Smooth muscle cell of the brain vasculature (primary cell): ENCODE data around the gene RAPH1.

ENCODE experiments used
- DNase-seq: peaks from one replicate; pipeline ENCODE4 v3.0.0-alpha.2; 2012; ENCODE audit warnings: low read depth, low spot score

Gene RAPH1

DNA sequence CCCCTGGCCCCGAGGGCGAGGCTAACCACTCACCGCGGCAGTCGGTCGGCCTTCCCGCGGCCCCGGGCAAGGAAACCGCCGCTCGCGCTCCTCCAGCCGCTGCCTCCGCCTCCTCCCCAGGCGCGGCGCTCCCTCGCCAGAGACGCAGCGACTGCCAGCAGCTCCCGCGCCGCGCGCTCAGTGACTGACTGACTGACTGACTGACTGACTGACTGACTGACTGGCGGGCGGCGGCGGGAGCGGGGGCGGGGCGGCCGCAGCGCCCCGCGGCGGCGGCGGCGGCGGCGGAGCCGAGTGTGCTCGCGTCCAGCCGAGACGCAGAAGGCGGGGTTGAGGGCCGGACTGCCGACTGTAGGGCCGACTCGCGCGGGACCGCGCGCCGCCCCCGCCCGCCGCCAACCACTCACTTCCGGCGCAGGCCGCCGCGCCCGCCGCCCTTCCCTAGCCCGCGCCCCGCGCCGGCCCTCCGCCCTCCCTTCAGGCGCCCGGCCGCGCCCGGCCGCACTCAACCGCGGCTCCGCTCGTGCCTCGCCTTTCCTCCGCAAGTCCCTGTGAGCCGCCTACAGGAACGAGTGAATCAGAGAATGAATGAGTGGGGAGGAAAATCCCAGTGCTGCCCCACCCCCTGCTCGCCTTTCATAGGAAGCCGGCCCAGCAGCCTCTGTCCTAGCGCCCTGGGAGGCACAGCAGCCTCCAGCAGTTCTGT is at the start of gene RAPH1:
RAPH1 (minus strand) TSS at position 224 of the 706 bp plus-strand sequence. CDS start 39,948 bp downstream, outside the sequence.
- DNase-seq: peak; percentile 57

- no peak for DNase-seq
Measured at GRCh38 chr2:203584784-203585183, 49.7 kb upstream of the RAPH1 start.

DNA sequence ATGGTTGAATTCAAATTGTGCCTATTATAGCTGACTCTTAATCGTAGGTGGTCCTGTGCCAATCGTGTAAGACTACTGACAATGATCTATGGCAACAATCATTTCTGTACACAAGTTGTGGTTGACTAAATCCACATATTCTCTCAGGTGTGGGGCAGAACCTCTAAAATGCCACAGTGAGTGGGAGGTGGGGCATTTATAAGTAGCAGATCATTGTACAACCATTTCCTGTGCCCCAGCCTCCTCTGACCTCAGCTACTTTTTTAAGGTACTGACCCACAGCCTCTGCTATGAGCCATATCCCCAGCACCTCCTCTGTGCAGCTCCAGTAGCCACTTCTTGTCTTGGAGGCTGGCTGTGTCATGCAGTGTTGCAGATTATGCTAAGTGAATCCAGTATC is 48.6 kb upstream of the RAPH1 start:
- DNase-seq: no peak

- DNase-seq: no peak
Measured at GRCh38 chr2:203583084-203583695, 48.1 kb upstream of the RAPH1 start.

DNA sequence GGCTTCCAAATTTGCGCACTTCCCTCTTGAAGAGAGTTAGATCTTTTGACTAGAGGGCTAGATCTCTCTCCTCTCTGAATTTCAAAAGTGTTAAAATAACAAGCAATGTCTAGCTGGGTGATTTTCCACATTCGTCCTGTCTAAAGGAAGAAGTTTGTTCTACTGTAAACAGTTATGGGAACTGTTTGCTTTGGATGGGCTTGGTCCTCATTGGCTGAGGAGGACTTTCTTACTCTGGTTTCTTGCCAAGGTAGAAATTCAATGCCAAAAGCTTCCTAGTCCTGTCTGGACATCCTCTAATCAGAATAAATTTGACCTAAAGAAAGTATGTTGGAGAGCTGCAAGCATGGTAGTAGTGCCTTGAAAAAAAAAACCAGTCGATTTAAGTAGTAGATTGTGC is 47.4 kb upstream of the RAPH1 start:
- DNase-seq: peak; percentile 15

DNA sequence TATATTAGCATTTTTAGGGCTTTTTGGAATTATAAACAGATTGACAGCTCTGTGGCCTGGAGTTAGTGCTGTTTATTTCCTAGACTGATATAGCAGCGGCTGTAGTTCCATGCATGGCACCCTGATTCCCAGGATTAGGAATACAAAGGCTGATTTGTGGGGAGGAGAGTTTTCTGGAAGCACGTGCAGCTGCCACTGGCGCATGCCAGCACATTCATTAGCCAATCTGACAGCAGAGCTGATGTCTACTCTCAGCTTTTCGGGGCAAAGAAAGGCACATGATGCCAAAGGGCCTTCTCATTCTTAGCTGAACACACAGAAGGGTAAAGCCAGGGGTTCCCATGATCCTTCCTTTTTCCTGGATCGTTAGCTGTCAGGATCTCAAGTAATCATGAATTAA is 45.7 kb upstream of the RAPH1 start:
- DNase-seq: no peak

DNA sequence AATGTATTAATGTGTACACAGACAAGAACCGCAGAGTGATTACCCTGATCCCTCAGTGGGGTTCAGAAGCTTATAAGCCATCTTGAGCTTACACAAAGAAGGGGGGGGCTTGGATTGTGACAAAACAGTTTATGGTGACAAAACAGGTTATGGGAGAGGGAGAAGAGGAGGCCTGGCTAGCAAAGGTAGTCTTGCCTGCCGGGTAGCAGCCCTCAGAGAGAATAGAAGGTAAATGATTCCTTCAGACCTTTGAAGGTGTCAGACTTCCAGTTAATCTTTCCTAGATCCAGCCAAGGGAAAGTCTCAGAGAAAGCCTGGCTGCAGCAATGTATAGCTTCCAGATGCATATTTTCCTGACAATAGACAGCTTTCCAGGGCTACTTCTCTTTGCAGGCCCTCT is 44.6 kb upstream of the RAPH1 start:
- DNase-seq: no peak

GRCh38 chr2:203578759-203579643 is 43.9 kb upstream of the RAPH1 start:
- no peak for DNase-seq

DNA sequence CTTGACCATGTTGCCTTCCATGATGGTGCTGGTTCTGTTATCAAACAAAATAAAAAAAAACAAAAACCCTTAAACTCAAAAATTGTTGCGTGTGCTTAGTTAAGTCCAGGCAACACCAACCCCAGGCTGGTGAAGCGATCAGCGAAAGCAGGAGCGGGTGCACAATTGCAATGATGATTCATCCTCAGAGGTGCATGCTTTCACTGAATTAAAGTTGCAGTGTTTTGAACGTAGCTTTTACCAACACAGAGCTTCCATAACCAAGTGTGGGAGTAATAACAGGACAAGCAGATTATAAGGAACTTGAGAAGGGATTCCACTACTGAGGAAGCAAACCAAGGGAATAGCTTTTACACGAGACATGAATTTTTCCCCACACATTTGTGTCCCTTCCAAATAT is 39.7 kb upstream of the RAPH1 start:
- no peak for DNase-seq

DNA sequence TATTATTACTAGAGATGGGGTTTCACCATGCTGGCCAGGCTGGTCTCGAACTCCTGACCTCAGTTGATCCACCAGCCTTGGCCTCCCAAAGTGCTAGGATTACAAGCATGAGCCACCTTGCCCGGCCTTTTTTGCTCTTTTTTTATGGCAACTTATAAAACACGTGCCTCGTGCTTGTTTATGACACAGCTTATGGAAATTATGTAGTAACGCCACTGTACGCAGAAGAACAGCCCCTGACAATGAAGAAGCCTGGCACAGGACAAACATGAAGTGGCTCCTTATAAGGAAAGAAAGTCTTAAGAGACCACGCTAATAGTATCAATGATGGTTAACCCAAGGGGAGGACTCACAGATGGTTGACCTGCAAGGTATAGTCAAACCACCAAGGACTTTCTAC is 37.2 kb upstream of the RAPH1 start:
- no peak for DNase-seq

DNA sequence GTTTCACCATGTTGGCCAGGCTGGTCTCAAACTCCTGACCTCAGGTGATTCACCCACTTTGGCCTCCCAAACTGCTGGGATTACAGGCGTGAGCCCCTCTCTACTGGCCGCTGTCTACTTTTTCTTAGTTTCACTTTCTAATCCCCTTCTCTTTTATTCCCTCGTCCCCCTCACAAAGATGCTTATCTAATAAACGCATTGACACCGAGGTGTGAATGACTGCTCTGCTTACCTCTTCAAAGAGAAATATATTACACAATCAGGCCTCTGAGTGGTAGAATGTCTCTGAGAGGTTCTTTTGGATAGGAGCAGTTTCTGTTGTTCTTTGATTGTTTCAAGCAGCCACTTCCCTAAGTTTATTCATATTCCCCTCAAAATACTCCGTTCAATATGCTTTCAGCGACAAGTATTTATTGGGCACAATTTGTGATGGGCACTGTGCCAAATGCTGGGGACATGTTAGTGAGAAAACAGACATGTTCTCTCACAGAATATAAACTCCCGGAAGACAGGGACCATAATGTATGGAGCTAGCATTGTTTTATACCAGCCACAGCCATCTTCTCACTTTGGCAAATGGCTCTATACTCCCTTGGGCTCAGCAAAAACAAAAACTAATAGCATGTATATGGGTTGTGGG is 34.7 kb upstream of the RAPH1 start:
- no peak for DNase-seq

GRCh38 chr2:203567691-203568090 is 32.6 kb upstream of the RAPH1 start:
- DNase-seq: no peak

- no peak for DNase-seq
Measured at GRCh38 chr2:203566161-203566560, 31.1 kb upstream of the RAPH1 start.

- no peak for DNase-seq
Measured at GRCh38 chr2:203565076-203565475, 30.0 kb upstream of the RAPH1 start.

DNA sequence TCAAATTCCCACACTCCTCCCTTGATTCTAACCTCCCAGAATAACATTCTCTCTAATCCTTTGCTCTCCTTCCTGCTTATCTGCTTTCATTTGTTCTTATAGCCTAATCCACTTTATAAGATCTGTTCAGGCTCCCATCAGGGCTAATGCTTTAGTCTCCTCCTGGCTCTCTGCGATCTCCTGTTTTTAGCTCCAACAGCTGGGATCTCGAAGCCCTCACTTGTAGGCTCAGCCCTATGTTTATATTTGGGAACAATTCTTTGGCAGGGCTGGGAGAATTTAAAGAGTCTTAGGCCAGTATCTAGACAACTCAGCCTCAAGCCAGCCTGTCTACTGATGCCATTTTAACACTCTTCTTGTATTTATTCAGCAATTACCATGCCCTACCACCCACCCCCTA is 27.2 kb upstream of the RAPH1 start:
- no peak for DNase-seq

DNA sequence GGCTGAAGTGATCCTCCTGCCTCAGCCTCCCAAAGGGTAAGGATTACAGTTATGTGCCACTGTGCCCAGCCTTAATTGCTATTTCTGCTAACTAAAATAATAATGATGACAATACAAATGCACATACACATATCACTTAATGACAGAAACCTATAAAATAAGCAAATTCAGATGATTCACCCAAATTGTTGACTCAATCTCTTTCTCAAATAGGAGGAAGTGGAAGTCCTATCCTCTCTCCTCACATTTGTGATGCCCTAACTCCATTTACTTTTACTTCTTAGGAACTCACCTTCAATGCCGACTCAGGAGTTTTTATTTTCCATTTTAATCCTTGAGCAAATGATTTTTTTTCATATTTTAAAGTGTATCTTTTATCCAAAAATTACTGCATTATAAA is 24.5 kb upstream of the RAPH1 start:
- no peak for DNase-seq

DNA sequence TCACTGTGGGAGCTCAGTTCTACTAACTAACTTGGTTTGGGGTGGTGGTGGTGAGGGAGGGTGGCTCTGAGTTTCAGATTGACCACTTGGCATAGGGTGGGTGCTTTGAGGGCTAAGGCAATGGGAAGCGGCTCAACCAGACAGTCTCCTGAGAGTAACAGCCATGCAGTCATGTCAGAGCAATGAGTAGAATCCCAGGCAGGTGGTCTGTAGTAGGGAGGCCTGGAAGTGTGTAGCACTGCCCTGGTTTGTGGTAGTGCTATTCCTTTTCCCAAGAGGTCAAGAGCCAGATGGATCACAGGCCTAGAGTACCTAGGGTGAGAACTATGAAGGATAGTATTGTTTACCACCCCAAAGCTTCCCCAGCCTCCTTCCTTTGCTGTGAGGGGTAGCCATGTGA is 18.7 kb upstream of the RAPH1 start:
- DNase-seq: no peak

DNA sequence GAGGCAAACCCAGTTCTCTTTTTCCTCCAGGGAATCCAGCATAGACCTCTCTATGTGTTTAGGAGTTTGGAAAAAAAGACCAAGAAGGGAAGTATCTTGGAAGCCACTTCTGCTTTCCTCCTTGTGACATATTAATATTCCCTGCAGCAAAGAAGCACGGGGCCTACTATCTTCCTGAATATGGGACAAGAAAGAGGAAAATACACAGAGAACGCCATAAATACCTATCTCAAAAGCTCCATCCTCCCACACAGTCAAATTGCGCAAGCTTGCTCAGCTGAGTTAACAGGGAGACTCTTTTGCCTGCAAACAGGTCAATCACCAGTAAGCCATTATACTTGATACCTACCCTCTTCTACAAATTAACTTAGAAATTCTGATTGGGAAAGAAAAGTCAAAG is 16.7 kb upstream of the RAPH1 start:
- DNase-seq: no peak

- no peak for DNase-seq
Measured at GRCh38 chr2:203550266-203550665, 15.2 kb upstream of the RAPH1 start.

- DNase-seq: no peak
Measured at GRCh38 chr2:203549406-203549805, 14.3 kb upstream of the RAPH1 start.

GRCh38 chr2:203548887-203549286 is 13.8 kb upstream of the RAPH1 start:
- DNase-seq: no peak

- no peak for DNase-seq
Measured at GRCh38 chr2:203547356-203547755, 12.3 kb upstream of the RAPH1 start.
